H9 (cell line): ENCODE results near the gene CPA4. TPM values are rescaled to one million over a fixed set of nuclear protein-coding genes. Genes with fewer than 3 reads are reported as not detected.

ENCODE experiments used
- DNase-seq: peaks from one replicate; pipeline ENCODE4 v3.0.0-alpha.2; 2017
- H2AFZ ChIP-seq: one replicate; pipeline ENCODE4 v1.6.1; 2013; ENCODE audit warnings: mild to moderate bottlenecking, low read length, control low read depth, moderate library complexity
- H2AK5ac ChIP-seq: 2 replicates; pipeline ENCODE4 v1.6.1; 2013; ENCODE audit warnings: low read length, control low read depth, mixed read lengths; ENCODE audit not compliant: insufficient read length
- H2BK120ac ChIP-seq: one replicate; pipeline ENCODE4 v1.6.1; 2013; ENCODE audit warnings: low read depth, mild to moderate bottlenecking, low read length, control low read depth, inconsistent platforms; ENCODE audit not compliant: poor library complexity, severe bottlenecking
- H2BK12ac ChIP-seq: 2 replicates; pipeline ENCODE4 v1.6.1; 2013; ENCODE audit warnings: low read length, control low read depth, mixed read lengths, low read depth; ENCODE audit not compliant: insufficient read length
- H2BK15ac ChIP-seq: 2 replicates; pipeline ENCODE4 v1.6.1; 2013; ENCODE audit warnings: low read depth, low read length, control low read depth
- H2BK20ac ChIP-seq: one replicate; pipeline ENCODE4 v1.6.1; 2013; ENCODE audit warnings: low read depth, mild to moderate bottlenecking, low read length, control low read depth, inconsistent platforms; ENCODE audit not compliant: poor library complexity, severe bottlenecking
- H2BK5ac ChIP-seq: 2 replicates; pipeline ENCODE4 v1.6.1; 2013; ENCODE audit warnings: low read length, control low read depth, mixed read lengths; ENCODE audit not compliant: insufficient read length
- H3K14ac ChIP-seq: 2 replicates; pipeline ENCODE4 v1.6.1; 2013; ENCODE audit warnings: low read length, control low read depth; ENCODE audit not compliant: insufficient read depth
- H3K18ac ChIP-seq: 2 replicates; pipeline ENCODE4 v1.6.1; 2013; ENCODE audit warnings: low read depth, mild to moderate bottlenecking, mixed read lengths, low read length, control low read depth; ENCODE audit not compliant: insufficient read length
- H3K23ac ChIP-seq: 2 replicates; pipeline ENCODE4 v1.6.1; 2013; ENCODE audit warnings: low read length, control low read depth, mixed read lengths, low read depth; ENCODE audit not compliant: insufficient read length
- H3K23me2 ChIP-seq: 2 replicates; pipeline ENCODE4 v1.6.1; 2013; ENCODE audit warnings: low read depth, mild to moderate bottlenecking, mixed read lengths, low read length, control low read depth; ENCODE audit not compliant: insufficient read length, poor library complexity, severe bottlenecking
- H3K27ac ChIP-seq: 2 replicates; pipeline ENCODE4 v1.5.1; 2013; ENCODE audit warnings: low read length, control low read depth, mixed read lengths, low read depth; ENCODE audit not compliant: insufficient read length
- H3K27me3 ChIP-seq: 2 replicates; pipeline ENCODE4 v1.6.1; 2013; ENCODE audit warnings: low read length, control low read depth, inconsistent platforms; ENCODE audit not compliant: insufficient read depth
- H3K4ac ChIP-seq: 2 replicates; pipeline ENCODE4 v1.6.1; 2013; ENCODE audit warnings: low read depth, mild to moderate bottlenecking, control low read depth, inconsistent platforms, low read length, moderate library complexity
- H3K4me1 ChIP-seq: 2 replicates; pipeline ENCODE4 v1.6.1; 2013; ENCODE audit warnings: low read length, control low read depth, inconsistent platforms; ENCODE audit not compliant: insufficient read depth
- H3K4me2 ChIP-seq: 2 replicates; pipeline ENCODE4 v1.6.1; 2013; ENCODE audit warnings: low read length, control low read depth, mixed read lengths; ENCODE audit not compliant: insufficient read length, insufficient read depth
- H3K56ac ChIP-seq: 2 replicates; pipeline ENCODE4 v1.6.1; 2013; ENCODE audit warnings: low read depth, mild to moderate bottlenecking, mixed read lengths, low read length, control low read depth; ENCODE audit not compliant: insufficient read length
- H3K79me1 ChIP-seq: 2 replicates; pipeline ENCODE4 v1.6.1; 2013; ENCODE audit warnings: low read depth, mild to moderate bottlenecking, moderate library complexity, low read length, control low read depth, inconsistent platforms; ENCODE audit not compliant: insufficient read depth, poor library complexity, severe bottlenecking
- H3K79me2 ChIP-seq: 2 replicates; pipeline ENCODE4 v1.6.1; 2013; ENCODE audit warnings: low read length, control low read depth, inconsistent platforms; ENCODE audit not compliant: insufficient read depth
- H3K9ac ChIP-seq: 2 replicates; pipeline ENCODE4 v1.6.1; 2013; ENCODE audit warnings: low read length, control low read depth, mixed read lengths; ENCODE audit not compliant: insufficient read length; ENCODE audit errors: extremely low read depth
- H3K9me3 ChIP-seq: one replicate; pipeline ENCODE4 v1.6.1; 2013; ENCODE audit warnings: low read depth, low read length, inconsistent platforms; ENCODE audit not compliant: control insufficient read depth
- H3T11ph ChIP-seq: one replicate; pipeline ENCODE4 v1.6.1; 2013; ENCODE audit warnings: mild to moderate bottlenecking, low read length, control low read depth, inconsistent platforms
- H4K20me1 ChIP-seq: one replicate; pipeline ENCODE4 v1.6.1; 2013; ENCODE audit not compliant: control insufficient read depth, insufficient read length, insufficient read depth
- H4K5ac ChIP-seq: 2 replicates; pipeline ENCODE4 v1.6.1; 2013; ENCODE audit warnings: low read depth, mild to moderate bottlenecking, mixed read lengths, low read length, control low read depth; ENCODE audit not compliant: insufficient read length
- H4K8ac ChIP-seq: replicated peaks from 2 replicates; pipeline ENCODE4 v1.6.1; 2013; ENCODE audit warnings: low read length, control low read depth, mixed read lengths, low read depth; ENCODE audit not compliant: insufficient read length
- H4K91ac ChIP-seq: 2 replicates; pipeline ENCODE4 v1.6.1; 2013; ENCODE audit warnings: low read depth, mild to moderate bottlenecking, moderate library complexity, mixed read lengths, low read length, control low read depth; ENCODE audit not compliant: insufficient read length
- H3K27ac Mint-ChIP-seq, 3 experiments: 2 replicates in 2 of 3; 3 replicates in 1 of 3; pipeline ENCODE4 v1.8.0; 2020 to 2021; ENCODE audit warnings: mixed read lengths in 3 of 3, mild to moderate bottlenecking in 1 of 3, moderate library complexity in 1 of 3
- H3K27me3 Mint-ChIP-seq: 2 replicates; pipeline ENCODE4 v1.8.0; 2021; ENCODE audit warnings: low read depth, mild to moderate bottlenecking, moderate library complexity, mixed read lengths
- H3K36me3 Mint-ChIP-seq, 3 experiments: 2 replicates in 2 of 3; 3 replicates in 1 of 3; pipeline ENCODE4 v1.8.0; 2020 to 2021; ENCODE audit warnings: low read depth in 3 of 3, mixed read lengths in 3 of 3; ENCODE audit not compliant: insufficient read depth in 1 of 3
- H3K4me1 Mint-ChIP-seq, 2 experiments: 2 replicates each; pipeline ENCODE4 v1.8.0; 2020; ENCODE audit warnings: mixed read lengths in 2 of 2
- H3K4me3 Mint-ChIP-seq, 2 experiments: 2 replicates in 1 of 2; 3 replicates in 1 of 2; pipeline ENCODE4 v1.8.0; 2020 to 2021; ENCODE audit warnings: mild to moderate bottlenecking in 2 of 2, mixed read lengths in 2 of 2, moderate library complexity in 1 of 2
- H3K9me3 Mint-ChIP-seq, 2 experiments: 2 replicates in 1 of 2; 3 replicates in 1 of 2; pipeline ENCODE4 v1.8.0; 2020; ENCODE audit warnings: mild to moderate bottlenecking in 2 of 2, mixed read lengths in 2 of 2, moderate library complexity in 1 of 2
- WGBS: extraction: QIAGEN DNeasy Blood & Tissue Kit; methylation state at CpG from one replicate; pipeline ENCODE4 v1.1.7; 2013; ENCODE audit warnings: missing lambda C conversion rate, low lambda C conversion rate, mixed read lengths; ENCODE audit not compliant: insufficient read length; ENCODE audit errors: extremely low coverage; 5-methylcytosine and 5-hydroxymethylcytosine counted together
- total RNA-seq: library from RNA; stranded (reverse); gene quantifications from 2 replicates; pipeline ENCODE4 v1.2.1, GENCODE V29; 2021
- TF ChIP-seq, protein P1 (sequence below): fragments of 200-600 bp; sonication (generic); conservative IDR thresholded peaks from 3 replicates; pipeline ENCODE4 v1.8.0; 2021; ENCODE audit warnings: antibody characterized with exemption, mild to moderate bottlenecking

The CPA4 gene
- total RNA-seq, 1 experiment from 2014 or later, result not detected

DNA sequence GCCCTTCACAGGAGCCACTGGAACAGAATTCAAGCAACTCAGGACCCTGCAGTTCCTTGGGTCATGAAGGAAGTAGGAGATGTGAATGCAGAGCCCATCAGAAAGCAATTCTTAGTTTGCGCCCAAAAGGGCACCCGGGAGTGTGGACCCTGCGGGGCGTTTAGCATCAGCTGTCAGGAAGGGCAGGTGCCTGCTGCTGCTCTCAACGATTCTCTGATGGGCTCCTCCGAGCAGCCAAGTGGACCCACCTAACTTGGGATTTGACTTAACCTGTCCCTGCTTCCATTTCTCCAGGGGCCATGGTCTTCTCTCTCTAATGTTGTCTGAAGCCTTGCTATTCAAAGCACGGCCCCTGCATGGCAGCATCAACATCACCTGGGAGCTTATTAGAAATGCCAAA is 68.7 kb downstream of the CPA4 start:
- WGBS, result no CpG with 5 or more reads among the region's 7 CpGs

More for the DNA sequence above, 68.7 kb downstream of the CPA4 start:
- no peak overlapping the region for H4K8ac ChIP-seq
- no peak overlapping the region for H2BK5ac ChIP-seq
- DNase-seq, result no peak
- no peaks in the 10 kb centered on the region for H4K20me1 ChIP-seq
- H3K56ac ChIP-seq, result no peak overlapping the region
- no peaks in the 10 kb centered on the region for H3K79me1 ChIP-seq
- no peak overlapping the region for H2BK20ac ChIP-seq
- peaks cover 2% of the 10 kb centered on the region; the same call in 1 of the 2 replicates for H3K4me1 ChIP-seq
- H3K23ac ChIP-seq, result no peak overlapping the region
- H2BK15ac ChIP-seq, result no peak overlapping the region
- no peak overlapping the region for H2BK120ac ChIP-seq
- Mint-ChIP-seq H3K27me3 (peaks cover 2% of the 10 kb centered on the region; the same call in 1 of the 2 replicates), H3K4me1 (peaks cover 16 to 23% of the 10 kb centered on the region in 2 experiments), H3K27ac (no peak overlapping the region), H3K36me3 (peaks cover 0 to 8% (median 2%) of the 10 kb centered on the region in 3 experiments; a peak in 3 of 7 replicates), H3K9me3 (peaks cover 6 to 7% of the 10 kb centered on the region in 2 experiments; a peak in 4 of 5 replicates), H3K4me3 (no peak overlapping the region)
- no peak overlapping the region for H3T11ph ChIP-seq
- H3K18ac ChIP-seq, result no peak overlapping the region
- TF ChIP-seq, protein P1, sequence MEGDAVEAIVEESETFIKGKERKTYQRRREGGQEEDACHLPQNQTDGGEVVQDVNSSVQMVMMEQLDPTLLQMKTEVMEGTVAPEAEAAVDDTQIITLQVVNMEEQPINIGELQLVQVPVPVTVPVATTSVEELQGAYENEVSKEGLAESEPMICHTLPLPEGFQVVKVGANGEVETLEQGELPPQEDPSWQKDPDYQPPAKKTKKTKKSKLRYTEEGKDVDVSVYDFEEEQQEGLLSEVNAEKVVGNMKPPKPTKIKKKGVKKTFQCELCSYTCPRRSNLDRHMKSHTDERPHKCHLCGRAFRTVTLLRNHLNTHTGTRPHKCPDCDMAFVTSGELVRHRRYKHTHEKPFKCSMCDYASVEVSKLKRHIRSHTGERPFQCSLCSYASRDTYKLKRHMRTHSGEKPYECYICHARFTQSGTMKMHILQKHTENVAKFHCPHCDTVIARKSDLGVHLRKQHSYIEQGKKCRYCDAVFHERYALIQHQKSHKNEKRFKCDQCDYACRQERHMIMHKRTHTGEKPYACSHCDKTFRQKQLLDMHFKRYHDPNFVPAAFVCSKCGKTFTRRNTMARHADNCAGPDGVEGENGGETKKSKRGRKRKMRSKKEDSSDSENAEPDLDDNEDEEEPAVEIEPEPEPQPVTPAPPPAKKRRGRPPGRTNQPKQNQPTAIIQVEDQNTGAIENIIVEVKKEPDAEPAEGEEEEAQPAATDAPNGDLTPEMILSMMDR, result no peak
- H2AK5ac ChIP-seq, result no peak overlapping the region
- H3K23me2 ChIP-seq, result no peaks in the 10 kb centered on the region
- H3K9me3 ChIP-seq, result no peaks in the 10 kb centered on the region
- H2AFZ ChIP-seq, result no peak overlapping the region
- H3K4ac ChIP-seq, result no peak overlapping the region
- H3K14ac ChIP-seq, result no peak overlapping the region
- no peaks in the 10 kb centered on the region for H3K27me3 ChIP-seq
- no peak overlapping the region for H4K5ac ChIP-seq
- no peak overlapping the region for H2BK12ac ChIP-seq
- no peak overlapping the region for H4K91ac ChIP-seq
- no peak overlapping the region for H3K27ac ChIP-seq
- H3K4me2 ChIP-seq, result no peak overlapping the region
- H3K79me2 ChIP-seq, result no peaks in the 10 kb centered on the region
- H3K9ac ChIP-seq, result no peak overlapping the region
